GM19438 (cell line): ENCODE measurements around the gene OR5AL1.
"Not testable (repeated sequence)": the region's sequence is repeated elsewhere in the genome, so short reads cannot be mapped to it uniquely, and the experiment has no call there.

Experiments used
- ATAC-seq: cut with Tn5 transposase; IDR thresholded peaks from one replicate; pipeline ENCODE4 v1.9.1; 2021; ENCODE audit warnings: low read depth; ENCODE audit not compliant: unreplicated experiment

The OR5AL1 gene

DNA sequence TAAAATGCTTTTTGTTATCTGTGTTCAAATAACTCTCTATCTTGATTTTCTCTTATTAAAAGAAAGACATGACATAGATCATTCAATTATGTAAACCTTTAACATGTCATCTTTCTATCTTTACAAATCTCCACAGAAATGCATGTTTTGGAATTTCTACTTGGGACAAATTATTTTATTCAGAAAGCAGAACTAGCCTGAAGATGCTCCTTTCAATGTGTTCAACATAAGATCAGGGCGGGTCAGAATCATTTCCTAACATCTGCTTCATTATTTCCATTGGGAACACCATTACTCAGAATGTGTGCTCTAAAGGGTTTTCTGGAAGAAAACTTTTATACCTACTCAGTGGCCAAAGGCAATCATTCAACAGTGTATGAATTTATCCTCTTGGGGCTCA is at the start of gene OR5AL1:
Gene OR5AL1 (plus strand): TSS at position 301 of the 400 bp plus-strand sequence.
- no peak for ATAC-seq

DNA sequence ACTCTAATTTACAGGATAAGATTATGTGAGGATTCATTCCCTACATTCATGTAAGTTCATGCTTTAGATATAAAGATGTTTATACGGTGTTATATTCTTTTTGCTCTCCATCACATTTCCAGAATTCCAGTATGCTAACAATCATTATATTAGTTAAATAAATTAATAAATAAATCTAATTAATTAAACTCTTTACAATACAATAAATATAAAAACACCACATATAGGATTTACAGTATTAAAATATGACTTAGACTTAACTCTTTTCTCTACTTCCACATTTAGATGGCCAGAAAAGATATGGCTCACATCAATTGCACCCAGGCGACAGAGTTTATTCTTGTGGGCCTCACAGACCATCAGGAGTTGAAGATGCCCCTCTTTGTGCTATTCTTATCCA is 37.2 kb upstream of the OR5AL1 start, which contains the start of gene OR8U1:
Gene OR8U1 (plus strand): TSS at position 301 of the 400 bp plus-strand sequence. CDS start 0 bp downstream, at position 301.
- ATAC-seq = no peak

DNA sequence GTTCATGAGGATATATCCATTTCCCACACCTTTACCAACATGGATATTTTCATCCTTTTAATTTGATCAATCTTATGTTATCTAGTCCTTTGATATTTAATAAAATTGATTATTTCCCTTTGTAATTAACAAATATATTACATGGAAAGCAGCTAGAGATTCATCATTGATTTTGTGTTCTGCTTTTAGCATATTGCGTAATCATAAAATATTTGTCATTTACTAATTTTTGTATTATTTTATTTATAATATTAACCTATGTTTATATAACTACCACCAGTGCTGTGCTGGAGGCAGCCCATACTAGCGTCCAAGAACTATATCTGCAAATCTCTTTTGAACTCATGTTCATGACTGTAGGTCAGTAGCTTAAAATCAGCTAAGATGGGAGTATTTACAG is 32.4 kb upstream of the OR5AL1 start:
- no peak for ATAC-seq

DNA sequence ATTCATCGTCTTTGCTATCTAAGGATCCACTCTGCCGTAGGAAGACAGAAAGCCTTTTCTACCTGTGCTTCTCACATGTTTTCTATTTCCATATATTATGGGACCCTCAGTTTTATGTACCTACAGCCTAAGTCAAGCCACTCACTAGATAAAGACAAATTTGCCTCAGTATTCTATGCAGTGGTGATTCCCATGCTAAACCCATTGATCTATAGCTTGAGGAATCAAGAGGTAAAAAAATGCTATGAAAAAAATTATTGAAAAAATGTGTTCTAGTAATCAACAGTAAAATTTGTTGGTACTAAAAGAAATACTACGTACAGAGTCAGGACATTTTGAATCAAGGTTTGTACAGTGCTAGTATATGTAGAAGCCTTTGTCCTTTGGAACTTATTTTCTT is 18.1 kb upstream of the OR5AL1 start:
- ATAC-seq = no peak

DNA sequence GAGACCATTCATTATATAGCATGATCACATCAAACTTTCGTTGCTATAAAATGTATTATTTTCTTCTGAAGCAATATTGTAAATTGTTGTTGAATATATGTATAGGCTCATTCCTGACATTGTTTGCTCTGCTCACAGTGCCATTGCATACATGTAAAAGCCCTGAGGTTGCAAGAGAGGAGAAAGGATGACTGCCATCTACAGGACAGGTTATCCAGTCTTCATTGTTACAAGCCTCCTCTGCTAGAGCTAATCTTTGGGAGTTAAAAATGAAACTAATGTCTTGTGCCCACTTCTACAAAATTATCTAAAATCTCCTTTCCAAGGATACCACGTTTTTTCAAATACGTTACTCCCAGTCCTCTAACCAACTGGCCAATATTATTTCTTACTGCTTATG is 16.4 kb upstream of the OR5AL1 start:
- ATAC-seq = no peak

DNA sequence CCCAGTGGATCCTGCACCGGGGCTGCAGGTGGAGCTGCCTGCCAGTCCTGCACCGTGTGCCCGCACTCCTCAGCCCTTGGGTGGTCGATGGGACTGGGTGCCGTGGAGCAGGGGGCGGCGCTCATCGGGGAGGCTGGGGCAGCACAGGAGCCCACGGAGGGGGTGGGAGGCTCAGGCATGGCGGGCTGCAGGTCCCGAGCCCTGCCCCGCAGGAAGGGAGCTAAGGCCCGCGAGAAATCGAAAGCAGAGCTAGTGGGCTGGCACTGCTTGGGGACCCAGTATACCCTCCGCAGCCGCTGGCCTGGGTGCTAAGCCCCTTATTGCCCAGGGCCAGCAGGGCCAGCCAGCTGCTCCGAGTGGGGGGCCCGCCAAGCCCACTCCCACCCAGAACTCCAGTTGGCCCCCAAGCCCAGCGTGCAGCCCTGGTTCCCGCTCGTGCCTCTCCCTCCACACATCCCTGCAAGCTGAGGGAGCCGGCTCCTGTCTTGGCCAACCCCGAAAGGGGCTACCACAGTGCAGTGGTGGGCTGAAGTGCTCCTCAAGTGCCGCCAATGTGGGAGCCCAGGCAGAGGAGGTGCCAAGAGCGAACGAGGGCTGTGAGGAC is 10.5 kb upstream of the OR5AL1 start:
- ATAC-seq = not testable (repeated sequence)

DNA sequence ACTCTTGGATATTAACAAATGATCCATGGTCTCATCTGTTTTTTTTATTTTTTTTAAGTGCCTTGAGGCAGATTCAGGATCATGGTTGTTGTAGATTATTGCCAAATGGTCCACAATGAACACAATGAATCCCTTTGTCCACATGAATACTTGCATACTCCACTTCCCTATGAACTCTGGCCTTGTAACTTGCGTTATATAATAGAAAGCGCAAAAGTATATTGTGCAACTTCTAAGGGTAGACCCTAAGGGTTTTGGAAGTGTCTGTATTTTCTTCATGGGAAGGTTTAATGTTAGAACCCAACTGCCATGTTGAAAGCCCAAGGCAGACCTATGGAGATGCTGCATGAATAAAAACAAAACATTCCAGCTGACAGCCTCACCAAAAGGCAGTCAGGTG is 8.1 kb upstream of the OR5AL1 start:
- ATAC-seq = no peak

DNA sequence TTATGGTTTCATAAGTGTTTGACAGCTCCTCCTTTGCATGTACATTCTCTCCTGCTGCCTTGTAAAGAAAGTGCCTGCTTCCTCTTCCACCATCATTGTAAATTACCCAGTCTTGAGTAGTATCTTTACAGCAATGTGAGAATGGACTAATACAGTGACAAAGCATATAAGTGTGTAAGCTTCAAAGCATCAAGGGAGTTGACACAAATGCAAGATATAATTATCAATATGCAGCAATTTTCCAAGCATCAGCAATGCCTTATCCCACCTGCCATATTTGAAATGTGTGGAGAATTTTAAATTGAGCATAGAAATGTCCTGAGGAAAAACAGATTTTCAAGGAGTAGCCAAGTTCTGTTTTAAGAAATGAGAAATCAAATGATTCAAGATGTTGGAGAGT is 1.7 kb upstream of the OR5AL1 start:
- no peak for ATAC-seq

DNA sequence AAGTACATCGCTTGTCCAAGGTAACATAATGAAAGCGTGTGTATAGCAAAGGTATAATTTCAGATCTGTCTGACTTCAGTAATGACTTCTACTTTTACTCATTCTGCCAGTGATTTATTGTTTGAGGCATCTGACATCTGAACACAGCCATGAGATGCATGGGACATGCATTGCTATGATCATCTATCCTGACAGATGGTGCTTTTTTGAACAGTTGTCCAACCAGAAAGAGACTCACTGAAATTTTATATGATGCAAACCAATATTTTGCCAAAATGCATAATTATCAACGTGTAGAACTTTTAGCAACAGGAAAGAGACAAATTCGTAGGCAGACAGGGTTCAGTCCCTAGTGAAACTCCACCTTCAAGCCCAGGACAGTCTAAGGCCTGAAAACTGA is 41.0 kb downstream of the OR5AL1 start:
- ATAC-seq = no peak

DNA sequence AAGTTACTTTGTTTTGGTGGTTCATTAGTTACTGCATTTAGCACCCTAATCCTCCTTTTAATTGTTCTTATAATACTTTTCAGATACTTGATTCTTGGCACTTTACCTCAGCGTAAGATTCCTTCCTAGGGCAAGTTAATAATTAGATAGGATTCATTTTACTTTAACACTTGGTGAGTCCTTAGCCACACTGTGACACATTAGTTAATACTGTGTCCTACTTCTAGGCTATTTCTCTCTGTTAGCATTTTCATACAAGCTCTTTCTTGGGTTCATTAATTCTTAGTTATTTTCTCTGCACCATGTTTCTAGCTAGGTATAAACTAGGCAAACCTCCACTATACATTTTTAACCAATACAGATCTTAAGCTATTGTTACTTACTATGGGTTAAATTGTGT is 44.6 kb downstream of the OR5AL1 start:
- ATAC-seq = no peak
